Panc1 (cell line): ENCODE measurements around the gene HDAC11.

ENCODE experiments used
- TF ChIP-seq, protein P1 (sequence below): fragments of 450-650 bp; IDR thresholded peaks from 2 replicates; pipeline ENCODE4 v1.5.1; 2017; ENCODE audit warnings: mild to moderate bottlenecking
- TF ChIP-seq, protein P2 (sequence below), 2 experiments: IDR thresholded peaks; 2 replicates each; pipeline ENCODE4 v1.6.1; 2011 to 2012; ENCODE audit warnings: low read depth in 2 of 2, control low read depth in 1 of 2, low read length in 1 of 2, mild to moderate bottlenecking in 1 of 2, moderate library complexity in 1 of 2; ENCODE audit not compliant: insufficient read depth in 1 of 2

- TF ChIP-seq, protein P1, sequence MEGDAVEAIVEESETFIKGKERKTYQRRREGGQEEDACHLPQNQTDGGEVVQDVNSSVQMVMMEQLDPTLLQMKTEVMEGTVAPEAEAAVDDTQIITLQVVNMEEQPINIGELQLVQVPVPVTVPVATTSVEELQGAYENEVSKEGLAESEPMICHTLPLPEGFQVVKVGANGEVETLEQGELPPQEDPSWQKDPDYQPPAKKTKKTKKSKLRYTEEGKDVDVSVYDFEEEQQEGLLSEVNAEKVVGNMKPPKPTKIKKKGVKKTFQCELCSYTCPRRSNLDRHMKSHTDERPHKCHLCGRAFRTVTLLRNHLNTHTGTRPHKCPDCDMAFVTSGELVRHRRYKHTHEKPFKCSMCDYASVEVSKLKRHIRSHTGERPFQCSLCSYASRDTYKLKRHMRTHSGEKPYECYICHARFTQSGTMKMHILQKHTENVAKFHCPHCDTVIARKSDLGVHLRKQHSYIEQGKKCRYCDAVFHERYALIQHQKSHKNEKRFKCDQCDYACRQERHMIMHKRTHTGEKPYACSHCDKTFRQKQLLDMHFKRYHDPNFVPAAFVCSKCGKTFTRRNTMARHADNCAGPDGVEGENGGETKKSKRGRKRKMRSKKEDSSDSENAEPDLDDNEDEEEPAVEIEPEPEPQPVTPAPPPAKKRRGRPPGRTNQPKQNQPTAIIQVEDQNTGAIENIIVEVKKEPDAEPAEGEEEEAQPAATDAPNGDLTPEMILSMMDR: no peak
- TF ChIP-seq, protein P2, sequence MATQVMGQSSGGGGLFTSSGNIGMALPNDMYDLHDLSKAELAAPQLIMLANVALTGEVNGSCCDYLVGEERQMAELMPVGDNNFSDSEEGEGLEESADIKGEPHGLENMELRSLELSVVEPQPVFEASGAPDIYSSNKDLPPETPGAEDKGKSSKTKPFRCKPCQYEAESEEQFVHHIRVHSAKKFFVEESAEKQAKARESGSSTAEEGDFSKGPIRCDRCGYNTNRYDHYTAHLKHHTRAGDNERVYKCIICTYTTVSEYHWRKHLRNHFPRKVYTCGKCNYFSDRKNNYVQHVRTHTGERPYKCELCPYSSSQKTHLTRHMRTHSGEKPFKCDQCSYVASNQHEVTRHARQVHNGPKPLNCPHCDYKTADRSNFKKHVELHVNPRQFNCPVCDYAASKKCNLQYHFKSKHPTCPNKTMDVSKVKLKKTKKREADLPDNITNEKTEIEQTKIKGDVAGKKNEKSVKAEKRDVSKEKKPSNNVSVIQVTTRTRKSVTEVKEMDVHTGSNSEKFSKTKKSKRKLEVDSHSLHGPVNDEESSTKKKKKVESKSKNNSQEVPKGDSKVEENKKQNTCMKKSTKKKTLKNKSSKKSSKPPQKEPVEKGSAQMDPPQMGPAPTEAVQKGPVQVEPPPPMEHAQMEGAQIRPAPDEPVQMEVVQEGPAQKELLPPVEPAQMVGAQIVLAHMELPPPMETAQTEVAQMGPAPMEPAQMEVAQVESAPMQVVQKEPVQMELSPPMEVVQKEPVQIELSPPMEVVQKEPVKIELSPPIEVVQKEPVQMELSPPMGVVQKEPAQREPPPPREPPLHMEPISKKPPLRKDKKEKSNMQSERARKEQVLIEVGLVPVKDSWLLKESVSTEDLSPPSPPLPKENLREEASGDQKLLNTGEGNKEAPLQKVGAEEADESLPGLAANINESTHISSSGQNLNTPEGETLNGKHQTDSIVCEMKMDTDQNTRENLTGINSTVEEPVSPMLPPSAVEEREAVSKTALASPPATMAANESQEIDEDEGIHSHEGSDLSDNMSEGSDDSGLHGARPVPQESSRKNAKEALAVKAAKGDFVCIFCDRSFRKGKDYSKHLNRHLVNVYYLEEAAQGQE (IDR thresholded peaks at IDR 0.05; ENCODE audit: insufficient read depth in 1 of 2, low read depth in 2 of 2, low read length in 1 of 2): no peak
These were observed 523 bp downstream of the HDAC11 start for GRCh38 chr3:13480340-13481318.
